Glutamatergic neuron (in vitro differentiated cells): ENCODE results near the gene LAMA5. TPM values are rescaled to one million over a fixed set of nuclear protein-coding genes. Genes with fewer than 3 reads are reported as not detected.

Experiments
- DNase-seq: peaks from one replicate; pipeline ENCODE4 v3.0.0; 2022
- H3K27ac Mint-ChIP-seq: one replicate; pipeline ENCODE4 v1.8.0; 2020; ENCODE audit warnings: mild to moderate bottlenecking, mixed read lengths, inconsistent platforms; ENCODE audit not compliant: unreplicated experiment
- H3K27me3 Mint-ChIP-seq: one replicate; pipeline ENCODE4 v1.8.0; 2020; ENCODE audit warnings: mild to moderate bottlenecking, moderate library complexity, mixed read lengths, inconsistent platforms; ENCODE audit not compliant: unreplicated experiment
- H3K36me3 Mint-ChIP-seq: one replicate; pipeline ENCODE4 v1.8.0; 2020; ENCODE audit warnings: mild to moderate bottlenecking, mixed read lengths, inconsistent platforms; ENCODE audit not compliant: unreplicated experiment
- H3K4me1 Mint-ChIP-seq: one replicate; pipeline ENCODE4 v1.8.0; 2020; ENCODE audit warnings: mild to moderate bottlenecking, low read depth, mixed read lengths, inconsistent platforms; ENCODE audit not compliant: unreplicated experiment
- H3K4me3 Mint-ChIP-seq: one replicate; pipeline ENCODE4 v1.8.0; 2020; ENCODE audit warnings: mild to moderate bottlenecking, mixed read lengths, inconsistent platforms; ENCODE audit not compliant: unreplicated experiment
- H3K9me3 Mint-ChIP-seq: one replicate; pipeline ENCODE4 v1.8.0; 2020; ENCODE audit warnings: mild to moderate bottlenecking, moderate library complexity, mixed read lengths, inconsistent platforms; ENCODE audit not compliant: unreplicated experiment
- total RNA-seq: library from RNA; stranded (reverse); fragmentation: NEBNext Ultra II Directional; extraction: Animal tissue kit (Norgen Biotek cat#: 25700); gene quantifications from one replicate; pipeline ENCODE4 v1.2.1, GENCODE V29; 2021; ENCODE audit not compliant: unreplicated experiment
- TF ChIP-seq, protein P1 (sequence below): fragments of 200-600 bp; sonication (generic); IDR thresholded peaks from one replicate; pipeline ENCODE4 v1.5.0; 2021; ENCODE audit not compliant: partially characterized antibody, unreplicated experiment

LAMA5 gene
- total RNA-seq, 1 donor from 2014 or later: 724 TPM

- no peak for DNase-seq
- Mint-ChIP-seq H3K9me3 (peaks cover 3% of the 10 kb centered on the region), H3K36me3 (peaks cover 13% of the 10 kb centered on the region), H3K27ac (peak overlapping the region; percentile 48), H3K27me3 (peaks cover 5% of the 10 kb centered on the region), H3K4me1 (peaks cover 16% of the 10 kb centered on the region), H3K4me3 (peak overlapping the region; percentile 70)
- TF ChIP-seq, protein P1, sequence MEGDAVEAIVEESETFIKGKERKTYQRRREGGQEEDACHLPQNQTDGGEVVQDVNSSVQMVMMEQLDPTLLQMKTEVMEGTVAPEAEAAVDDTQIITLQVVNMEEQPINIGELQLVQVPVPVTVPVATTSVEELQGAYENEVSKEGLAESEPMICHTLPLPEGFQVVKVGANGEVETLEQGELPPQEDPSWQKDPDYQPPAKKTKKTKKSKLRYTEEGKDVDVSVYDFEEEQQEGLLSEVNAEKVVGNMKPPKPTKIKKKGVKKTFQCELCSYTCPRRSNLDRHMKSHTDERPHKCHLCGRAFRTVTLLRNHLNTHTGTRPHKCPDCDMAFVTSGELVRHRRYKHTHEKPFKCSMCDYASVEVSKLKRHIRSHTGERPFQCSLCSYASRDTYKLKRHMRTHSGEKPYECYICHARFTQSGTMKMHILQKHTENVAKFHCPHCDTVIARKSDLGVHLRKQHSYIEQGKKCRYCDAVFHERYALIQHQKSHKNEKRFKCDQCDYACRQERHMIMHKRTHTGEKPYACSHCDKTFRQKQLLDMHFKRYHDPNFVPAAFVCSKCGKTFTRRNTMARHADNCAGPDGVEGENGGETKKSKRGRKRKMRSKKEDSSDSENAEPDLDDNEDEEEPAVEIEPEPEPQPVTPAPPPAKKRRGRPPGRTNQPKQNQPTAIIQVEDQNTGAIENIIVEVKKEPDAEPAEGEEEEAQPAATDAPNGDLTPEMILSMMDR: no peak
Observed at GRCh38 chr20:62269378-62269777, 97.7 kb downstream of the LAMA5 start.

DNA sequence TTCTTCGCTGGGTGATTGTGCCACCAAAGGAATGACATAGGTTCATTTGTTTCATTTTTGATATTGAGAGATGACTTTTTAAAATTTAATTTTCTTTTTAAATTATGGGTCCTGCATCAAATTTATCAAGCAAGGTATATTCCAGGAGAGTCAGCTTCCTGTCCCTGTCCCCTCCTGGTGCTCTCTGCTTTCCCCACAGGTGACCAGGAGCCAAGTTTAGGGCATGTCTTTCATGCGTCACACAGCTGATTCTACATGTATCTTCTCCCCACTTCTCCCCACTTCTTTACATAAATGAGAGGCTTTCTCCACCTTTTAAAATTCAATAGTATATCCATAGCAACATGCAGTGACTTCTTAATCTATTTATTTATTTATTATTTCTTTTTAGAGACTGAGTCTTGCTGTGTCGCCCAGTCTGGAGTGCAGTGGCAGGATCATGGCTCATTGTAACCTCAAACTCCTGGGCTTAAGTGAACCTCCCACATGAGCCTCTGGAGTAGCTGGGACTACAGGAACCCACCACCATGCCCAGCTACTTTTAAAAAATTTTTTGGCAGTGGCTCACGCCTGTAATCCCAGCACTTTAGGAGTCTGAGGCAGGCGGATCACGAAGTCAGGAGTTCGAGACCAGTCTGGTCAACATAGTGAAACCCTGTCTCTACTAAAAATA is 98.7 kb downstream of the LAMA5 start:
- H3K27me3 Mint-ChIP-seq: peaks cover 2% of the 10 kb centered on the region
- H3K4me1 Mint-ChIP-seq: peaks cover 11% of the 10 kb centered on the region
- no peak overlapping the region for H3K4me3 Mint-ChIP-seq
- H3K27ac Mint-ChIP-seq: no peak overlapping the region
- H3K9me3 Mint-ChIP-seq: peaks cover 3% of the 10 kb centered on the region
- DNase-seq: no peak
- TF ChIP-seq, protein P1: no peak
- H3K36me3 Mint-ChIP-seq: peaks cover 13% of the 10 kb centered on the region

DNA sequence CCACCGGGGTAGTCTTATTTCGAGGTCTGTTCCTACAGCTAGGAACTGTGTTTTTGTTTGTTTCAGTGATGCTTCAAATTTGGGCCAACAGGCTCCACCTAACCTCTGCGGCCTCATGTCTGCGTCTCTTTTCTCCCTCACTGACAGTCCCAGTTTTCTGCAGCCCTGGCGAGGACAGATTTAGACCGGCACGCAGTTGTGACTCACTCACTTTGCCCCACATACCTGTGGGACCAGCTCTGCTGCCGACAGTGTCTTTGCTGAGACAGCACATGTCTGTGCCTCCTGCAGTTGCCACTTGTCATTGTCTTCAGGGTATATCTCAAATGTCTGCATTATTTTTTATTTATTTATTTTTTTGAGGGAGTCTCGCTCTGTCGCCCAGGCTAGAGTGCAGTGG is 99.6 kb downstream of the LAMA5 start:
- DNase-seq: no peak
- H3K27me3 Mint-ChIP-seq: peaks cover 2% of the 10 kb centered on the region
- TF ChIP-seq, protein P1: no peak
- H3K4me3 Mint-ChIP-seq: no peak overlapping the region
- H3K27ac Mint-ChIP-seq: no peak overlapping the region
- H3K36me3 Mint-ChIP-seq: peaks cover 13% of the 10 kb centered on the region
- peaks cover 11% of the 10 kb centered on the region for H3K4me1 Mint-ChIP-seq
- H3K9me3 Mint-ChIP-seq: peaks cover 3% of the 10 kb centered on the region

DNA sequence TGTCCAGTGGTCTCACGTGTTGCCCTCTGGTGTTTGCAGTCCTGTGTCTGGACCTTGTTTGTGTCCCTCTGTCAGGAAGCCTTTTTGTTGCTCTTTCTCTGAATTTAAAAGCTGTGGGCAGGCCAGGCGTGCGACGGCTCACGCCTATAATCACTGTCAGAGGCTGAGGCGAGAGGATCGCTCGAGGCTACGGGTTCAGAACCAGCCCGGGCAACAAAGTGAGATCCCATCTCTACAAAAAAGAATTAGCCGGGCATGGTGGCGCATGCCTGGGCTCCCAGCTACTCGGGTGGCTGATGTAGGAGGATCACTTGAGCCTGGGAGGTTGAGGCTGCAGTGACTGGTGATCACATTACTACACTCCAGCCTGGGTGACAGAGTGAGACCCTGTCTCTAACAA is 100.3 kb downstream of the LAMA5 start:
- H3K9me3 Mint-ChIP-seq: peaks cover 4% of the 10 kb centered on the region
- peaks cover 14% of the 10 kb centered on the region for H3K4me1 Mint-ChIP-seq
- no peak overlapping the region for H3K4me3 Mint-ChIP-seq
- H3K27ac Mint-ChIP-seq: no peak overlapping the region
- H3K27me3 Mint-ChIP-seq: no peaks in the 10 kb centered on the region
- TF ChIP-seq, protein P1: no peak
- peaks cover 13% of the 10 kb centered on the region for H3K36me3 Mint-ChIP-seq
- DNase-seq: no peak

GRCh38 chr20:62266340-62266739 is 100.8 kb downstream of the LAMA5 start:
- Mint-ChIP-seq H3K27ac (no peak overlapping the region), H3K4me1 (peaks cover 14% of the 10 kb centered on the region), H3K4me3 (no peak overlapping the region), H3K9me3 (peaks cover 4% of the 10 kb centered on the region), H3K36me3 (peaks cover 13% of the 10 kb centered on the region), H3K27me3 (peaks cover 3% of the 10 kb centered on the region)
- DNase-seq: no peak
- TF ChIP-seq, protein P1: no peak
